ENCODE results near the gene FXR1. TPM values are rescaled to one million over a fixed set of nuclear protein-coding genes. Genes with fewer than 3 reads are reported as not detected.

Gene FXR1
- total RNA-seq, 6 experiments from 2014 or later: 41.5 to 88.5 (median 46.8) TPM

DNA sequence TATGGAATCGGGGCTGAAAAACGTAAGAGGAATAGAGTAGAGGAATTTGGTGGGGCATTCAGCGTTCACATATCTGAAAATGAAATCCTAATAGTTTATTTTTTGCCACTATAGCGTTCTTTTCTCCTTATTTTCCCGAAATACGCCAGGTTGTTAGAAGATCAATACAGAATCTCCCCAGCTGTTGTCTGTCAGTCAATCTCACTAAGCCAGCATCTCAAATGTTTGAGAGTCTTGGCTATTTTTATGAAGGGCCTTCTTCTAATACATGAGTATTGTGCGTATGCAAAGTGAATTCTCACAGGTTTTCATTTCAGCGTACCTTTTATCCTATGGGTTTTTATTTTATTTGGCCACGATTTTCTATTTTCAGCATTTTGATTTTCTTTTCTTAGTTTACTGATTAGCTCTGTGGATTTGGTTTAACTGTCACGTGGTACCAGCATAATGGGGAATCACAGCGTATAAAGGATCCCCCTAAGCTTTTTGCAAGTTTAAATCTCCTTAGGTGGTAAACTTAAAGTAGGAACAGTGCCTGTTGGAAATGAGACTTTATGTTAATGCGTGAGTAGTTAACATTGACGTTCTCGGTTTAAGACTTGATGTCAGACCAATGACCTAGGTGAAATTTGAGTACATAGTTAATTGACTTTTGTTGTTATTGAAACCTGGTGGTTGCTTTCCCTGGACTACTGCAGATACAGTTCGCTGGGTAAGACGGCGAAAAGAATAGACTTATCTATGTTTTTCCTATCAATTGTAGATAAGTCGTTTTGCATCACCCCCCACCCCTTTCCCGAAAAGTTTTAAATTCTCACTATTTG, 1.3 kb downstream of the FXR1 start:
- H3K4me1 ChIP-seq: peaks cover 0 to 23% (median 7%) of the 10 kb centered on the region in 4 donors
- 18% methylated on average over 19 of the region's 19 CpGs for WGBS (ENCODE audit: insufficient coverage, low coverage, low lambda C conversion rate, missing lambda C conversion rate)

GRCh38 chr3:180918542-180918941, 6.1 kb downstream of the FXR1 start:
- DNase-seq: no peak
- Histone ChIP-seq H3K4me3 (no peak overlapping the region), H3K27ac (no peak overlapping the region), H3K36me3 (no peaks in the 10 kb centered on the region), H3K4me1 (peaks cover 0 to 23% (median 4%) of the 10 kb centered on the region in 4 donors), H3K27me3 (no peaks in the 10 kb centered on the region), H3K9me3 (no peaks in the 10 kb centered on the region)
- TF ChIP-seq CTCF (IDR thresholded peaks at IDR 0.05): no peak
- TF ChIP-seq POLR2A (IDR thresholded peaks at IDR 0.05): no peak
- WGBS (ENCODE audit: insufficient coverage, low coverage, low lambda C conversion rate, missing lambda C conversion rate): 60% methylated on average over 1 of the region's 1 CpG
- ATAC-seq: no peak
- intact Hi-C loops (cut with DNase I): no loop called here

More for the DNA sequence above, 1.3 kb downstream of the FXR1 start:
- TF ChIP-seq POLR2A (IDR thresholded peaks at IDR 0.05): no peak
- no peak for TF ChIP-seq CTCF (IDR thresholded peaks at IDR 0.05)
- intact Hi-C loops (cut with DNase I): no loop called here
- Histone ChIP-seq H3K27me3 (no peaks in the 10 kb centered on the region), H3K36me3 (no peaks in the 10 kb centered on the region), H3K9me3 (no peaks in the 10 kb centered on the region), H3K27ac (peak overlapping the region; percentile 93 to 96 (median 95)), H3K4me3 (peak overlapping the region; percentile 81 to 89 (median 81))
- no peak for DNase-seq
- no peak for ATAC-seq

DNA sequence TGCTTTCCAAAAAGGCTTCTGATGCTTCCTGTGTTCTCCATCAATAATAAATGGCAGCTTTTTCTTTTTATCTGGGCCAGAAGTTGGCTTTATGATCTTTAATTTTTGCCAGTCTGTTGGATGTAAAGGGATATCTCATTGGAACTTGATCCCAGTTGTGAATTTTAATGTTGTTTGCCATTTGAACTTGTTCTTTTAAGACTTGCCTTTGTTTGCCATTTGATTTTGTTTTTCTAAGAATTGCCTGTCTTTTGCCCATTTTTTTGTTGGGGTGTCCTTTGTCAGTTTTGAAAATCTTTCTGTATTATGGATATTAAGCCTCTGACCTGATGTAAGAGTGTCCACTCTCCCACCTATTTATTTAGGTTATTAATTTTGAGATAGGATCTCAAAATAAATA, 9.8 kb downstream of the FXR1 start:
- H3K4me1 ChIP-seq: peaks cover 0 to 25% (median 2%) of the 10 kb centered on the region in 4 donors

DNA sequence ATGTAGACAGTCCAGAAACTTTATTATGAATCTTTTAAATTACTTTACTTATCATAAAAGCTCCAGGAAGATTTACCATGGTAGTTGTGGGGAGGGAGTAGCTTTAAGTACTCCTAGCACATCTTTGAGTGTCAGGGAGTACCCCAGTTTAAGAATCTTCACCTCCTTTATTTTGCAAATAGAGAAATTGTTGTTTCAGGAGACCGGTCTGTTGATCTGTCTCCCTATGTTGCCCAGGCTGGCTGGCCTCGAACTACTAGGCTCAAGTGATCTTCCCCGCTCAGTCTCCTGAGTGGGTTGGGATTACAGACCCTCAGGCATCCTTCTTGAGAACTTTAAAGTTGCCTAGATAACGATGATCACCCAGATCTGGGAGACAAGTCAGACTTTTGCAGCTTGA, 11.1 kb downstream of the FXR1 start:
- Histone ChIP-seq H3K27ac (no peak overlapping the region), H3K27me3 (no peaks in the 10 kb centered on the region), H3K9me3 (no peaks in the 10 kb centered on the region), H3K4me1 (peaks cover 0 to 29% (median 2%) of the 10 kb centered on the region in 4 donors), H3K36me3 (no peaks in the 10 kb centered on the region), H3K4me3 (no peak overlapping the region)
- no peak for TF ChIP-seq POLR2A (IDR thresholded peaks at IDR 0.05)
- TF ChIP-seq CTCF (IDR thresholded peaks at IDR 0.05): no peak
- DNase-seq (no peak), ATAC-seq (no peak)
- intact Hi-C loops (cut with DNase I): no loop called here
- WGBS (ENCODE audit: insufficient coverage, low coverage, low lambda C conversion rate, missing lambda C conversion rate): 88% methylated on average over 4 of the region's 4 CpGs

More for the DNA sequence above, 9.8 kb downstream of the FXR1 start:
- Histone ChIP-seq H3K27me3 (no peaks in the 10 kb centered on the region), H3K27ac (no peak overlapping the region), H3K9me3 (no peaks in the 10 kb centered on the region), H3K36me3 (no peaks in the 10 kb centered on the region), H3K4me3 (no peak overlapping the region)
- intact Hi-C loops (cut with DNase I): no loop called here
- TF ChIP-seq POLR2A (IDR thresholded peaks at IDR 0.05) (no peak), CTCF (IDR thresholded peaks at IDR 0.05) (no peak)
- ATAC-seq: no peak
- DNase-seq: no peak
